Measurements from ENCODE around the gene CAMKMT.

DNA sequence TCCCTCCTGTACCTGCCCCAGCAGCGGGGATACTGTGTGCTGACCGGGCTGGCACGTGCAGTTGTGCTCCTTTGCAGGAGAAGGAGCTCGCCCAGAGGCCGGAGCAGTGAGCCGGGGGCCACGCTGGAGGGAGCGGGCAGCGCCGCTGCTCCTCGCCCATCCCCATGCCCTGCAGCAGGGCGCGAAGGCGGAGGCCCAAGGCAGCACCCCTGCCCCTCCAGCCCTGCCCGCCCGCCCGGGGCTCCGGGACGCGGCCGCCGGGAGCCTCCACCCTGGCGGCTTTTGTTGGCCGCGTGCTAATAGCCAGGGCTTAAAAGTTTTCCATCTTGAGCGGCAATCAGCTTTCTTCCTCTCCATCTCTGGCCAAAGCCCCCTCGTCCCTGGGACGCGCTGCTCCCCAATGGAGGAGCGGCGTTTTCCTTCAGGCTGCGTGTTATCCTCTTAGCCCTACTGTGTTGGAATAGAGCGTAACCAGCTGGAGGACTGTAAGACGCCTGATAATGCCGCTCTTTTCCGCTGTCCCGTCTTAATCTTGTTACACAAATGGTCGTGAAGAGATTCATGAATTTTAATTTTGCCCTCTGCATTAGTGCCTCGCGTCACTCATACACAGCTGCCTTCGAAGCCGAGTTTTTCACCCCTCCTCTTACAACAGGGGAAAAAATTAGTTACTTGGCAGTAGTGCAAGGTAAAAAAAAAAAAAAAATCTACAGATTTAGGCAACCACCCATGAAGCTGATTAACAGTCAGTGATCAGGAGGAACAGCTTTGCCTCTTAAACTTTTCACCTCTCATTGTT lies 406.9 kb downstream of the CAMKMT start:
- TF ChIP-seq, protein P1, sequence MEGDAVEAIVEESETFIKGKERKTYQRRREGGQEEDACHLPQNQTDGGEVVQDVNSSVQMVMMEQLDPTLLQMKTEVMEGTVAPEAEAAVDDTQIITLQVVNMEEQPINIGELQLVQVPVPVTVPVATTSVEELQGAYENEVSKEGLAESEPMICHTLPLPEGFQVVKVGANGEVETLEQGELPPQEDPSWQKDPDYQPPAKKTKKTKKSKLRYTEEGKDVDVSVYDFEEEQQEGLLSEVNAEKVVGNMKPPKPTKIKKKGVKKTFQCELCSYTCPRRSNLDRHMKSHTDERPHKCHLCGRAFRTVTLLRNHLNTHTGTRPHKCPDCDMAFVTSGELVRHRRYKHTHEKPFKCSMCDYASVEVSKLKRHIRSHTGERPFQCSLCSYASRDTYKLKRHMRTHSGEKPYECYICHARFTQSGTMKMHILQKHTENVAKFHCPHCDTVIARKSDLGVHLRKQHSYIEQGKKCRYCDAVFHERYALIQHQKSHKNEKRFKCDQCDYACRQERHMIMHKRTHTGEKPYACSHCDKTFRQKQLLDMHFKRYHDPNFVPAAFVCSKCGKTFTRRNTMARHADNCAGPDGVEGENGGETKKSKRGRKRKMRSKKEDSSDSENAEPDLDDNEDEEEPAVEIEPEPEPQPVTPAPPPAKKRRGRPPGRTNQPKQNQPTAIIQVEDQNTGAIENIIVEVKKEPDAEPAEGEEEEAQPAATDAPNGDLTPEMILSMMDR (conservative IDR thresholded peaks at IDR 0.05; ENCODE audit: low read depth, low read length), result no peak
- no peak for TF ChIP-seq EZH2 (IDR thresholded peaks at IDR 0.05; ENCODE audit: borderline replicate concordance, low read depth, low read length, poor library complexity, severe bottlenecking)
